Measurements from ENCODE around the gene CGB5. TPM values are rescaled to one million over a fixed set of nuclear protein-coding genes. Genes with fewer than 3 reads are reported as not detected.
"Not testable (repeated sequence)": the region's sequence is repeated elsewhere in the genome, so short reads cannot be mapped to it uniquely, and the experiment has no call there.

CGB5 gene
- total and polyA plus RNA-seq, 7 experiments from 2014 or later = not detected

- ATAC-seq (no peak), DNase-seq (no peak)
- POLR2A ChIA-PET = no interaction called here
- no peaks in the 10 kb centered on the region for H3K27me3 ChIP-seq (ENCODE audit: control insufficient read depth in 2 of 2, insufficient read depth in 2 of 2, low read length in 2 of 2)
- H3K4me1 ChIP-seq (ENCODE audit: control insufficient read depth in 2 of 2, insufficient read depth in 2 of 2, low read length in 2 of 2) = peaks cover 0 to 4% of the 10 kb centered on the region in 2 donors
- H3K36me3 Mint-ChIP-seq = peaks cover 0 to 6% (median 0%) of the 10 kb centered on the region in 5 donors
- peaks cover 0 to 25% (median 0%) of the 10 kb centered on the region in 3 experiments for H3K36me3 ChIP-seq (ENCODE audit: control insufficient read depth in 2 of 3, insufficient read depth in 3 of 3, low read length in 3 of 3)
- peaks cover 6 to 21% (median 18%) of the 10 kb centered on the region in 7 donors for H3K4me1 Mint-ChIP-seq
- H3K27ac Mint-ChIP-seq = peak overlapping the region in 2 of 9 donors; percentile 22 to 45
- H3K9me3 Mint-ChIP-seq = no peaks in the 10 kb centered on the region
- peak overlapping the region in 3 of 10 donors; percentile 21 to 30 (median 21) for H3K4me3 Mint-ChIP-seq
- H3K27ac ChIP-seq (ENCODE audit: low read depth, low read length) = no peak overlapping the region
- H3K27me3 Mint-ChIP-seq = peaks cover 0 to 20% (median 0%) of the 10 kb centered on the region in 5 donors
- H3K4me3 ChIP-seq (ENCODE audit: low read length) = no peak overlapping the region
- intact Hi-C loops (cut with micrococcal nuclease) = loop anchor here in 1 of 2 donors (5.0 kb wide), 1 partner anchor 131 kb away; no protein-coding TSS in a partner anchor
- H3K9me3 ChIP-seq (ENCODE audit: control insufficient read depth in 2 of 3, low read length in 3 of 3) = no peaks in the 10 kb centered on the region
- CTCF ChIA-PET = interaction anchor here (1.1 kb wide), 1 partner anchor 16 kb away, joined by 3 read pairs; no protein-coding TSS in a partner anchor
Observed at GRCh38 chr19:49016067-49016839, 27.4 kb upstream of the CGB5 start.

- Histone ChIP-seq H3K4me1 (ENCODE audit: control insufficient read depth in 2 of 2, insufficient read depth in 2 of 2, low read length in 2 of 2) (peaks cover 0 to 4% of the 10 kb centered on the region in 2 donors), H3K27ac (ENCODE audit: low read depth, low read length) (peak within 1 kb of the TSS; percentile 48), H3K9me3 (ENCODE audit: control insufficient read depth in 2 of 3, low read length in 3 of 3) (no peaks in the 10 kb centered on the region), H3K36me3 (ENCODE audit: control insufficient read depth in 2 of 3, insufficient read depth in 3 of 3, low read length in 3 of 3) (peaks cover 0 to 16% (median 0%) of the 10 kb centered on the region in 3 experiments), H3K4me3 (ENCODE audit: low read length) (peak within 1 kb of the TSS; percentile 76), H3K27me3 (ENCODE audit: control insufficient read depth in 2 of 2, insufficient read depth in 2 of 2, low read length in 2 of 2) (no peaks in the 10 kb centered on the region)
- DNase-seq = no peak
- ChIA-PET CTCF (interaction anchor here (0.5 to 2.6 kb wide), 7 partner anchors 8 to 295 kb away, joined by 3 to 11 read pairs (median 4); no protein-coding TSS in a partner anchor), POLR2A (interaction anchor here (1.1 to 1.3 kb wide), 4 partner anchors 24 to 81 kb away, joined by 3 to 10 read pairs (median 4); partner anchors contain the start of genes GYS1 and RUVBL2)
- H3K4me1 Mint-ChIP-seq = peaks cover 7 to 22% (median 18%) of the 10 kb centered on the region in 7 donors
- peak within 1 kb of the TSS in 4 of 9 donors; percentile 25 to 45 (median 35) for H3K27ac Mint-ChIP-seq
- no peak for ATAC-seq
- H3K9me3 Mint-ChIP-seq = no peaks in the 10 kb centered on the region
- peak within 1 kb of the TSS; percentile 60 to 95 (median 90) for H3K4me3 Mint-ChIP-seq
- peaks cover 0 to 6% (median 0%) of the 10 kb centered on the region in 5 donors for H3K36me3 Mint-ChIP-seq
- intact Hi-C loops (cut with micrococcal nuclease) = loop anchor here in 1 of 2 donors (5.0 kb wide), 1 partner anchor 130 kb away; no protein-coding TSS in a partner anchor
- peaks cover 0 to 22% (median 0%) of the 10 kb centered on the region in 5 donors for H3K27me3 Mint-ChIP-seq
Observed at GRCh38 chr19:49017041-49017665, 26.5 kb upstream of the CGB5 start, which contains the start of gene LHB. Gene LHB, minus strand, starts transcription at chr19:49017091. Its CDS starts 10 bp downstream, at chr19:49017081.

GRCh38 chr19:49017666-49018351 is 25.8 kb upstream of the CGB5 start:
- ChIA-PET CTCF (interaction anchor here (0.5 to 2.6 kb wide), 11 partner anchors 8 to 414 kb away, joined by 3 to 11 read pairs (median 4); partner anchors contain the start of gene RUVBL2), POLR2A (interaction anchor here (1.1 to 1.3 kb wide), 4 partner anchors 24 to 80 kb away, joined by 3 to 10 read pairs (median 4); partner anchors contain the start of genes GYS1 and RUVBL2)
- peaks cover 0 to 4% of the 10 kb centered on the region in 2 donors for H3K4me1 ChIP-seq (ENCODE audit: control insufficient read depth in 2 of 2, insufficient read depth in 2 of 2, low read length in 2 of 2)
- Mint-ChIP-seq H3K4me3 (peak overlapping the region; percentile 78 to 95 (median 90)), H3K36me3 (peaks cover 0 to 6% (median 0%) of the 10 kb centered on the region in 5 donors), H3K27me3 (peaks cover 0 to 22% (median 0%) of the 10 kb centered on the region in 5 donors), H3K9me3 (no peaks in the 10 kb centered on the region), H3K27ac (peak overlapping the region in 3 of 9 donors; percentile 28 to 45 (median 42)), H3K4me1 (peaks cover 7 to 22% (median 18%) of the 10 kb centered on the region in 7 donors)
- H3K27me3 ChIP-seq (ENCODE audit: control insufficient read depth in 2 of 2, insufficient read depth in 2 of 2, low read length in 2 of 2) = no peaks in the 10 kb centered on the region
- peak overlapping the region; percentile 48 for H3K27ac ChIP-seq (ENCODE audit: low read depth, low read length)
- peak overlapping the region; percentile 76 for H3K4me3 ChIP-seq (ENCODE audit: low read length)
- ATAC-seq (peak; percentile 91), DNase-seq (peak; percentile 49 to 71 (median 67))
- H3K9me3 ChIP-seq (ENCODE audit: control insufficient read depth in 2 of 3, low read length in 3 of 3) = no peaks in the 10 kb centered on the region
- intact Hi-C loops (cut with micrococcal nuclease) = loop anchor here (2.0 to 5.0 kb wide), 3 partner anchors 25 to 129 kb away; partner anchors contain the start of genes GYS1 (in 2 of the 2), RUVBL2 (in 2 of the 2) and CGB7 (in 1 of the 2)
- H3K36me3 ChIP-seq (ENCODE audit: control insufficient read depth in 2 of 3, insufficient read depth in 3 of 3, low read length in 3 of 3) = peaks cover 0 to 13% (median 0%) of the 10 kb centered on the region in 3 experiments

GRCh38 chr19:49018388-49019241 is 25.0 kb upstream of the CGB5 start:
- CTCF ChIA-PET = interaction anchor here (0.6 to 2.6 kb wide), 7 partner anchors 9 to 415 kb away, joined by 3 to 11 read pairs (median 5); partner anchors contain the start of gene RUVBL2
- DNase-seq = peak in 5 of 9 donors; percentile 23 to 36 (median 31)

More at GRCh38 chr19:49018388-49019241, 25.0 kb upstream of the CGB5 start:
- POLR2A ChIA-PET = interaction anchor here (1.1 to 1.3 kb wide), 4 partner anchors 25 to 79 kb away, joined by 3 to 10 read pairs (median 5); partner anchors contain the start of genes GYS1 and RUVBL2
- intact Hi-C loops (cut with micrococcal nuclease) = loop anchor here (2.0 to 5.0 kb wide), 3 partner anchors 26 to 129 kb away; partner anchors contain the start of genes GYS1 (in 2 of the 2), RUVBL2 (in 2 of the 2) and CGB7 (in 1 of the 2)
- Mint-ChIP-seq H3K27ac (peak overlapping the region in 5 of 9 donors; percentile 36 to 81 (median 62)), H3K4me1 (peaks cover 7 to 22% (median 18%) of the 10 kb centered on the region in 7 donors), H3K4me3 (peak overlapping the region; percentile 78 to 95 (median 90)), H3K27me3 (peaks cover 0 to 22% (median 0%) of the 10 kb centered on the region in 5 donors)
- not testable (repeated sequence) for H3K9me3 ChIP-seq (ENCODE audit: control insufficient read depth in 2 of 3, low read length in 3 of 3); H3K27me3 ChIP-seq (ENCODE audit: control insufficient read depth in 2 of 2, insufficient read depth in 2 of 2, low read length in 2 of 2); ATAC-seq; H3K4me1 ChIP-seq (ENCODE audit: control insufficient read depth in 2 of 2, insufficient read depth in 2 of 2, low read length in 2 of 2); H3K36me3 Mint-ChIP-seq; H3K9me3 Mint-ChIP-seq
- peak overlapping the region; percentile 48 for H3K27ac ChIP-seq (ENCODE audit: low read depth, low read length)
- peak overlapping the region; percentile 76 for H3K4me3 ChIP-seq (ENCODE audit: low read length)
- H3K36me3 ChIP-seq (ENCODE audit: control insufficient read depth in 2 of 3, insufficient read depth in 3 of 3, low read length in 3 of 3) = peaks cover 0 to 13% (median 0%) of the 10 kb centered on the region in 3 experiments

Data from naive thymus-derived CD4-positive, alpha-beta T cell (primary cell).